GOT3 (cell line): ENCODE measurements around the gene RASL10B.

ENCODE experiments used
- DNase-seq: peaks from one replicate; lab custom pipeline; 2025; ENCODE audit warnings: mixed read lengths; lab: John Stamatoyannopoulos, UW

The RASL10B gene

DNA sequence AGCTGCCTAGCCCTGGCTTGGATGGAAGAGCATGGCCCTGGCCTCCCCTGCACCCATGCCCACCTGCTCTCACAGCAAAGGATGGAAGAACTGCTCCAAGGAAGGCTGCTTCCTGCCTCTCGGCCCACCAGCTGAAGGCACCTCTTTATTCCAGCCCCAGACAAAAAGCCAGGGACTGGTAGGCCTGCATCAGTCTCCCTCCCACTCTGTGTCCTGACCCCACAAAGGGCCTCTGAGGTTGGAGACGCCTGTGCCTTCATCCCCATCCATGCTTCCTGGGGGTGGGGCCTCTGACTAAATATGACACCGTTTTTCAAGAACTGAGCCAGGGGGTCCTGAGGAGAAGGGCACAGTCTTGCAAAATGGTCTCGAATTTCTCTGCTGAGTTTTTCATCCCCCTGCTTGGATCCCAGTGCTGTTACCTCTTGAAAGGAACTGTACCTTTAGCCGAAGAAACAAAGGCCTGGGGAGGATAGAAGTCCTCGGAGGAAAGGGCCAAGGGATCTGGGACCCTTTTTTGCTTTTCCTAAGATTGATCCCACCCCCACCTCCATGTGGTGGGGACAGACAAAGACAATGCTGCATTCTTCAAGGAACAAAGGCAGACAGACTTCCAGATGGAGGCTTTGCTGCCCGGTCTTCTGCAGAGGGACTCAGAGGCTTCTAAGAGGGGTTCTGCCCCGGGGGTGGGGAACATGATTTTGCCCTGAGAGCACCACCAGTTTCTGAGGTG is 34.5 kb downstream of the RASL10B start:
- DNase-seq = no peak

DNA sequence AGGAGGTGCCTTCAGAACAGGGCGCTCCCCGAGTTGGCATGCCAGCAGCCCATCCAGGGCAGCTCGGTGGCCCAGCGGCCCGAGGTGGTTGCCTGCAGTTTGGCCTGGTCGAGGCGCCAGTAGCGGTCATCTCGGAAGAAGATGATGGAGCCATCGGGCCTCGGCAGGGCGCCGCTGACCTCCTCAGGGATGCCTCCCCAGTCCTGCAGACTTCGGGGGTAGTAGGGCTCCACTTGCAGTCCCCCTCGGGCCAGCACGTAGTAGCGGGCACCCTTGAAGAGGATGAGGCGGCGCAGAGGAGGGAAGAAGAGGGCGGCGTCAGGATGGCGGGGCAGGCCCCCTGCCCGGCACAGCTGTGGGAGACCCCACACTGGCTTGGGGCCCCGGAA is 35.0 kb downstream of the RASL10B start:
- DNase-seq = no peak

DNA sequence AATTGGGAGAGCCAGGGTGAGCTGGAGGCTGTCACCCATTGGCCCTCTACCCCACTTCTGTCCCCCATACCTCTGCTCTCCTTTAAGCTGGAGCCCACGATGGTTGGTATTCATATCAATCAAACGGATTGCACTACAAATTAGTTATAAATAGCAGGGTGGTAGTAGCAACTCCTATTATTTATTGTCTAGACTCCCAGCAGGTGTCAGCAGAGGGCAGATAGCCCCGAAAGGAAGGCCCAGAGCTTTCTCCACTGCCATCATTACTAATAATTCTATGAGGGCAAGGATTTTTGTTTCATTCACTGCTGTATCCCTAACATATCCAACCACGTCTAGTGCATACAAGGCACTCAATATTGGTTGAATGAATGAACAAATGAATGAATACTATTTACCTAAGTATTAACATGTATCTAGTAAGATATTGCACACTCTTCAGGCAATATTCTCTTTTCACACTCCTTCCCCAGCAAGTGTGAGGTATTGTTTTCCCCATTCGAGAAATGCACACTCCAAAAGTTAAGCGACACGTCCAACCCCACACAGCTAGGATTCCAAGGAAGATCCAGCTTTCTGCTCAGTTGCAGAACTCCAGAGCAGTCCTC is 35.6 kb downstream of the RASL10B start:
- no peak for DNase-seq

GRCh38 chr17:35768797-35769196 is 37.4 kb downstream of the RASL10B start:
- DNase-seq = no peak

GRCh38 chr17:35769895-35770486 is 38.6 kb downstream of the RASL10B start:
- DNase-seq = no peak

GRCh38 chr17:35773129-35773528 is 41.7 kb downstream of the RASL10B start:
- no peak for DNase-seq

DNA sequence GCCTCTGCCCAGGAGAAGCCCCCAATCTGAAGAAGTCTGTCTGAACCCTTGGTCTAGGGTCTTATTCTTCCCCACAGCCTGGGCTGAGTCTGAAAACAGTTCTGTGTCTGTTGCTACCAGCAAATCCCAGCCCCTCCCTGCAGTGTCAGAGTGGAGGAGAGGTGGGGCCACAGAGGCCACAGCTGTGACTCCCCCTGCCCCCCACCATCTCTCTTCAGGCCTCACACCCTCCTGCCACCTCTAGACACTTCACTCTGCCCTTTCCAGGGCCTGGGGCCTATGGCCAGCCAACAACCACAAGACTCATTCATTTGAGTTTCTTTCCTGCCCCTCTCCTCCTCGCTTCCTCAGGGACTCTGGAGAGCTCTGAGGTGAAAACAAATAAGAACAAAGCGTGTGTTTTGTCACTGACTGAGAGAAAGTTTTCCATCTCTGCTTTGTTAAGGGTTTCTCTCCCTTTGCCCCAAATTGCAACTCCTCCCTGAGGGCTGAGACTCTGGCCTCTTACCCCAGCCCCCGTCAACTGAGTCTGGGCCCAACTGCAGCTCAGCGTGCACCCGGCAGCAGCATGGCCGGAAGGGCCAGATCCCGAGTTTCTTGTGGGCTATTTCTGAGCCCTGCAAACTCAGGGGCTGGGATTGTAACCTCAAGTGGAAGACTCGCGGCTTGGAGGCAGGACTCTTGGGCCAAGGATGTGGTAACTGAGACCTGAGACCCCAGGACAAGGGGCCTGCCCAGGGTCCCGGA is 42.4 kb downstream of the RASL10B start:
- DNase-seq = no peak

GRCh38 chr17:35774499-35774898 is 43.1 kb downstream of the RASL10B start:
- DNase-seq = no peak

GRCh38 chr17:35775039-35775438 is 43.6 kb downstream of the RASL10B start:
- no peak for DNase-seq

DNA sequence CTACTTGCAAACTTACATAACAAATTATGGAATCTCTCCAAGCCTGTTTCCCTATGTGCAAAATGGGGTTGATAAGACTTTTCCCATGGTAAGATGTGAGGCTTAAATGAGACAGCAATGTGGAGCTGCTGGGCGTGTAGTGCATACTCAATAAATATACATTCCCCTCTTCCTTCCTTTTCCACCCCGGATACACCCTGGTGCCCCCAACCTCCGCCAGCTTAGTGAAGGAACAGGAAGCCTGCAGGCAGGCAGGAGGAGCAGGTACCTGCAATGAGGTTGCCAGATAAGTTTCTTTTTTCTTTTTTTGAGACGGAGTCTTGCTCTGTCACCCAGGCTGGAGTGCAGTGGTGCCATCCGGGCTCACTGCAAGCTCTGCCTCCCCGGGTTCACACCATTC is 44.1 kb downstream of the RASL10B start:
- no peak for DNase-seq

- no peak for DNase-seq
These were observed 47.3 kb downstream of the RASL10B start for GRCh38 chr17:35778641-35779196.

GRCh38 chr17:35780950-35781349 is 49.5 kb downstream of the RASL10B start:
- DNase-seq = no peak

DNA sequence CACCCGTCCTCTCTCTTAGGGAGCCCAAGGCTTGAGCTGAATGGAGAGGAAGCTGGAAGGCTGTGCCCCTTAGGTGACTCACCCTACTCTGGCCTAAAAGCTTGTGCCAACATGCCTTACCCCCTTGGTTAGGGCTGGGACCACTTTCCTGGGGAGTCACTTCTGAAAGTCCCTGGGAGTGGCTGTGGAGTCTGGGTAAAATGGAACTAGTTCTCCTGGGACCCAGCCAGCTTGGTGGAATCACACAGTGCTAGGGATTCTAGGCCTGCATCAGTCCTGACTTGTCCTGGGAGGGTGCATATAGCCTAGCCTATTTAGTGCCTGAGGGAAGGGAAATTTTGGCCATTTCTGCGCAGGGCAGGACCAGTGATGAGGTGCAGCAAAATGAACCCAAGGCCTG is 53.5 kb downstream of the RASL10B start:
- DNase-seq = no peak

DNA sequence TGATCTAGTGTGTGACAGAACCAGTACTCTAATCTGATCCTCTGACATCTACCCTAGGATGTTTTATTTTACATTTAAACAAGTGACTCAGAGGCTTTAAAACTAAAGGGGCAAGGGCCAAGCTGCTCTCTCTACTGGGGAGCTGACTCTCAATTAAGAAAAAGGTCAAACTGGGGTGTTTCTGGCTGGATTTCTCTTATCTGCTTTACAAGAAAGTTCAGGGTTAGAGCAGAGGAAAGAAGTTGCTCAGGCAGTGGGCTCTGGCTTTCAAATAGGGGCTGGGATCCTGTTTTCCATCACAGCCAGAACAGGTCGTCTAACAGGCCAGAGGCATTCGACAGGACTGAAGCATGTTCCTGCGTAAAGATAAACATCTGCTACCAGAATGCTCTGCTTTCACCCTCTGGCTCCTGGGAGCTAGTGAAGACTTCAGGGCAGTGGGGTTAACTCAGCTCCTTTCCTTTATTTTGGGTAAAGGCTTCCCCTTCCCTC is 55.5 kb downstream of the RASL10B start:
- DNase-seq = no peak

GRCh38 chr17:35788477-35789368 is 57.3 kb downstream of the RASL10B start:
- no peak for DNase-seq

GRCh38 chr17:35790841-35791240 is 59.4 kb downstream of the RASL10B start:
- DNase-seq = no peak

- DNase-seq = no peak
These were observed 60.4 kb downstream of the RASL10B start for GRCh38 chr17:35791681-35792350.
